Ovary (tissue), 3 donors: ENCODE data around the gene D2HGDH.

Experiments used
- CTCF ChIP-seq, 3 donors: fragments of 450-650 bp in 2 of 3; fragments of 200-600 bp in 1 of 3; IDR thresholded peaks; one replicate each; pipeline versions ENCODE4 v1.5.1 to v1.8.0; 2016 to 2022; ENCODE audit warnings: antibody characterized with exemption in 3 of 3, mild to moderate bottlenecking in 1 of 3
- POLR2A ChIP-seq: fragments of 450-650 bp; IDR thresholded peaks from one replicate; pipeline ENCODE4 v1.6.1; 2017; ENCODE audit warnings: antibody characterized with exemption, mild to moderate bottlenecking, moderate library complexity
- donor health status: DM: no; HTN: no; CAD: no.

GRCh38 chr2:241708879-241709278 lies 25.6 kb upstream of the D2HGDH start:
- TF ChIP-seq CTCF (IDR thresholded peaks at IDR 0.05) = no peak
- TF ChIP-seq POLR2A = no peak
